ENCODE data around the gene NMNAT3. TPM values are rescaled to one million over a fixed set of nuclear protein-coding genes. Genes with fewer than 3 reads are reported as not detected.
"Not testable (repeated sequence)": the region's sequence is repeated elsewhere in the genome, so short reads cannot be mapped to it uniquely, and the experiment has no call there.

Gene NMNAT3
- total RNA-seq, 1 experiment from 2014 or later, result 1.0 TPM

DNA sequence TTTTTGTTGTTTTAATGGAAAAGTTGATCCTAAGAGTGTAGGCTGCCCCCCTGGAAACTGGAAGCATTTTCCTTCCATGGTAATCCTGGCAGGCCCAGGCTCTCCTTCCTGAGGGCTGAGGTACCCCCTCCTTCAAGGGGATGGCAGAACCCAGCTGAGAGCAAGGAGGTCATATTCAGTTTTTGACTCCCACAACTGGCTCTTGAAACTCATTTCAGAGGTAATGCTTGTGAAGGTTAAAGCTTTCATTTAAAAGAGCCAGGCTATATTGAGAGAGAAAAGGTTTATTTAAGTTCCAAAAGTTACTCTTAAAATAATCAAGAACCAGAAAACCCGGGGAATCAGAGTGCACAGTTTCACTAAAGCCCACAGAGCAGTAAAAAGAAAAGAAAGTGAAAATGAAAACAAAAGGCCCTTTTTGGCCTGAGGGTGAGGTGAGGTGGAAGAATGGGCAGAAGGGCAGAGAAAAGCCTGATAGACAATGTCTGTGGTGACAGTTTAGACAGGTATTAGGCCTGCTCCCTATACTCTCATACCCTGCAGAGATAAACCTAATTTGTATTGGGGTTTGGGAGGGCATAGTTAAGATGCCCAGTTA is 91.3 kb downstream of the NMNAT3 start:
- Mint-ChIP-seq H3K36me3 (ENCODE audit: insufficient read depth, unreplicated experiment) (no peaks in the 10 kb centered on the region), H3K9me3 (ENCODE audit: unreplicated experiment) (no peaks in the 10 kb centered on the region), H3K27ac (ENCODE audit: low read depth, unreplicated experiment) (no peak overlapping the region), H3K27me3 (ENCODE audit: insufficient read depth, unreplicated experiment) (no peaks in the 10 kb centered on the region), H3K4me1 (ENCODE audit: insufficient read depth, unreplicated experiment) (no peaks in the 10 kb centered on the region), H3K4me3 (ENCODE audit: unreplicated experiment) (no peak overlapping the region)
- no peak for DNase-seq (ENCODE audit: unreplicated experiment)
- intact Hi-C loops (cut with micrococcal nuclease), result loop anchor here (10.0 kb wide), 1 partner anchor 348 kb away; the partner anchor contains the start of gene CLSTN2
- ChIA-PET CTCF (interaction anchor here (0.5 to 2.2 kb wide), 4 partner anchors 25 to 329 kb away, joined by 3 to 5 read pairs (median 4); no protein-coding TSS in a partner anchor), POLR2A (interaction anchor here (0.6 to 1.4 kb wide), 3 partner anchors 15 to 1084 kb away, joined by 3 to 9 read pairs (median 3); no protein-coding TSS in a partner anchor)
- TF ChIP-seq, protein P1, sequence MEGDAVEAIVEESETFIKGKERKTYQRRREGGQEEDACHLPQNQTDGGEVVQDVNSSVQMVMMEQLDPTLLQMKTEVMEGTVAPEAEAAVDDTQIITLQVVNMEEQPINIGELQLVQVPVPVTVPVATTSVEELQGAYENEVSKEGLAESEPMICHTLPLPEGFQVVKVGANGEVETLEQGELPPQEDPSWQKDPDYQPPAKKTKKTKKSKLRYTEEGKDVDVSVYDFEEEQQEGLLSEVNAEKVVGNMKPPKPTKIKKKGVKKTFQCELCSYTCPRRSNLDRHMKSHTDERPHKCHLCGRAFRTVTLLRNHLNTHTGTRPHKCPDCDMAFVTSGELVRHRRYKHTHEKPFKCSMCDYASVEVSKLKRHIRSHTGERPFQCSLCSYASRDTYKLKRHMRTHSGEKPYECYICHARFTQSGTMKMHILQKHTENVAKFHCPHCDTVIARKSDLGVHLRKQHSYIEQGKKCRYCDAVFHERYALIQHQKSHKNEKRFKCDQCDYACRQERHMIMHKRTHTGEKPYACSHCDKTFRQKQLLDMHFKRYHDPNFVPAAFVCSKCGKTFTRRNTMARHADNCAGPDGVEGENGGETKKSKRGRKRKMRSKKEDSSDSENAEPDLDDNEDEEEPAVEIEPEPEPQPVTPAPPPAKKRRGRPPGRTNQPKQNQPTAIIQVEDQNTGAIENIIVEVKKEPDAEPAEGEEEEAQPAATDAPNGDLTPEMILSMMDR (IDR thresholded peaks at IDR 0.05; ENCODE audit: unreplicated experiment), result no peak
- BruUV-seq (replicated peaks), result no TSS peak

DNA sequence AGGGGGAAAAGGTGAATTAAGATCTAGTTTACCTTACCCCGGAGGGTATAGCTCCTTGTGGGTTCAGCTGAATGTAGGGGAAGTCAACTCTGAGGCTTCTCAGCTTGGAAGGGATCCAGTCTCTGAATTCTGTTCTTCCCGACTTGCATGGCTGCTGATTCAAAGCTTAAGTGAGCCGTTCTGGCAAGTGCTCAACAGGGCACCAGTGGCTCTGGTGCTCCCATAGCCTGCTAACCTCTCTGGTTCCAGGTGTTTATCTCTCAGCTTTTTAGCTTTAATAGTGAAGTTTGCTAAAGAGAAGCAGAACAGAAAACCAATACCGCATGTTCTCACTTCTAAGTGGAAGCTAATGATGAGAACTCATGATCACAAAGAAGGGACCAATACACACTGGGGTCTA is 92.0 kb downstream of the NMNAT3 start:
- H3K27ac Mint-ChIP-seq (ENCODE audit: low read depth, unreplicated experiment), result no peak overlapping the region
- no TSS peak for BruUV-seq (replicated peaks)
- no peaks in the 10 kb centered on the region for H3K27me3 Mint-ChIP-seq (ENCODE audit: insufficient read depth, unreplicated experiment)
- no peaks in the 10 kb centered on the region for H3K4me1 Mint-ChIP-seq (ENCODE audit: insufficient read depth, unreplicated experiment)
- no peaks in the 10 kb centered on the region for H3K9me3 Mint-ChIP-seq (ENCODE audit: unreplicated experiment)
- ChIA-PET POLR2A (interaction anchor here (0.6 to 1.4 kb wide), 2 partner anchors 15 to 1084 kb away, joined by 3 read pairs; no protein-coding TSS in a partner anchor), CTCF (interaction anchor here (0.5 to 2.2 kb wide), 6 partner anchors 9 to 435 kb away, joined by 3 to 5 read pairs (median 4); no protein-coding TSS in a partner anchor)
- intact Hi-C loops (cut with micrococcal nuclease), result loop anchor here (10.0 kb wide), 1 partner anchor 349 kb away; the partner anchor contains the start of gene CLSTN2
- no peak overlapping the region for H3K4me3 Mint-ChIP-seq (ENCODE audit: unreplicated experiment)
- no peaks in the 10 kb centered on the region for H3K36me3 Mint-ChIP-seq (ENCODE audit: insufficient read depth, unreplicated experiment)
- peak; percentile 27 for DNase-seq (ENCODE audit: unreplicated experiment)
- TF ChIP-seq, protein P1 (IDR thresholded peaks at IDR 0.05; ENCODE audit: unreplicated experiment), result no peak

DNA sequence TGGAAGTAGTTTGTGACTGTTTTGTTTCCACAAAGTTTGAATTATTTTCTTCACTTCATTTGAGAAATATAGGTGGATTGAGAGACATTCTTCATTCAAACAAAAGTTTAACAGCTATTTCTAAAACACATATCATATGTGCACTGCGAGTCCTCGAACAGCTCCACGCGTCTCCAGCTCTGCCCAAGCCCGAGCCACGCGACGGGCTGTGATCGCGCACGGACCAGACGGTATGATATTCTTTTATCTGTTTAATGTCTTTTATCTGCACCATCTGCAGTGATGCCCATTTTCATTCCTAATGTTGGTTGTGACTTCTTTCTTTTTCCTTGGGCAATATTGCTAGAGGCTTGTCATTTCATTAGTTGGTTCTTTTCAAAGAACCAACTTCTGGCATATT is 94.1 kb downstream of the NMNAT3 start:
- ChIA-PET POLR2A (interaction anchor here (0.6 kb wide), 2 partner anchors 163 to 348 kb away, joined by 3 to 4 read pairs; no protein-coding TSS in a partner anchor), CTCF (interaction anchor here (0.7 kb wide), 2 partner anchors 93 to 1657 kb away, joined by 3 read pairs; no protein-coding TSS in a partner anchor)
- not testable (repeated sequence) for H3K36me3 Mint-ChIP-seq (ENCODE audit: insufficient read depth, unreplicated experiment); BruUV-seq (replicated peaks); DNase-seq (ENCODE audit: unreplicated experiment); H3K4me3 Mint-ChIP-seq (ENCODE audit: unreplicated experiment); H3K9me3 Mint-ChIP-seq (ENCODE audit: unreplicated experiment); H3K4me1 Mint-ChIP-seq (ENCODE audit: insufficient read depth, unreplicated experiment); H3K27me3 Mint-ChIP-seq (ENCODE audit: insufficient read depth, unreplicated experiment); H3K27ac Mint-ChIP-seq (ENCODE audit: low read depth, unreplicated experiment)
- intact Hi-C loops (cut with micrococcal nuclease), result loop anchor here (10.0 kb wide), 1 partner anchor 351 kb away; the partner anchor contains the start of gene CLSTN2

DNA sequence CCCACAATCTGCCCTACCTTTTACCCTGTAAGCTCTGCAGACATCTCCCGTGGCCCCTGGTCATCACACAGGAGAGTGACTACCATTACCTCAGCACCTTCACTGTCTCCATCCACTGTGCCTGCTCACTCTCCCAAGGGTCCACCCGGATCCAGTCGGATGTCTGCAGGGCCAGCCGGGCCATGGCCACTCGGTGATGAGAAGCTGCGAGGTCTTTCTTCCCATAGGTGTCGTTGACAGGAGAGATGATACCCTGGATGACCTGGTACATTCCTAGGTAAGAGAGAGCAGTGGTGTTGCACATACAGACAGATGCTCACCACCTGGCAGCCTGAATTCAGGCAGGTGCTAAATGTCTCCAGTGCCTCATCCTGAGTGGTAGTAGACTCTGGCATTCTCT is 99.0 kb downstream of the NMNAT3 start:
- Mint-ChIP-seq H3K27ac (ENCODE audit: low read depth, unreplicated experiment) (peak overlapping the region; percentile 9), H3K4me1 (ENCODE audit: insufficient read depth, unreplicated experiment) (no peaks in the 10 kb centered on the region), H3K36me3 (ENCODE audit: insufficient read depth, unreplicated experiment) (no peaks in the 10 kb centered on the region), H3K4me3 (ENCODE audit: unreplicated experiment) (no peak overlapping the region), H3K27me3 (ENCODE audit: insufficient read depth, unreplicated experiment) (no peaks in the 10 kb centered on the region), H3K9me3 (ENCODE audit: unreplicated experiment) (no peaks in the 10 kb centered on the region)
- TF ChIP-seq, protein P1 (IDR thresholded peaks at IDR 0.05; ENCODE audit: unreplicated experiment), result no peak
- no peak for DNase-seq (ENCODE audit: unreplicated experiment)
- POLR2A ChIA-PET, result interaction anchor here (0.6 kb wide), 1 partner anchor 1439 kb away, joined by 3 read pairs; no protein-coding TSS in a partner anchor
- BruUV-seq (replicated peaks), result no TSS peak
- intact Hi-C loops (cut with micrococcal nuclease), result no loop called here
- CTCF ChIA-PET, result interaction anchor here (0.7 to 4.2 kb wide), 3 partner anchors 17 to 399 kb away, joined by 3 to 22 read pairs (median 3); no protein-coding TSS in a partner anchor
